GM21529 (cell line): ENCODE measurements around the gene C17orf113.

ENCODE experiments used
- ATAC-seq: cut with Tn5 transposase; IDR thresholded peaks from one replicate; pipeline ENCODE4 v1.9.1; 2021; ENCODE audit not compliant: unreplicated experiment

Gene C17orf113

GRCh38 chr17:42050393-42051012, at the start of gene C17orf113:
TSS of gene C17orf113 (minus strand) at chr17:42050601. CDS start at chr17:42043376, 7,225 bp downstream.
- no peak for ATAC-seq

- no peak for ATAC-seq
These were observed 48.5 kb upstream of the C17orf113 start for GRCh38 chr17:42098730-42099399.

GRCh38 chr17:42097691-42098631, 47.6 kb upstream of the C17orf113 start, which contains the start of gene ZNF385C:
TSS of gene ZNF385C (minus strand) at chr17:42098473. CDS start at chr17:42063056, 35,417 bp downstream.
- no peak for ATAC-seq

DNA sequence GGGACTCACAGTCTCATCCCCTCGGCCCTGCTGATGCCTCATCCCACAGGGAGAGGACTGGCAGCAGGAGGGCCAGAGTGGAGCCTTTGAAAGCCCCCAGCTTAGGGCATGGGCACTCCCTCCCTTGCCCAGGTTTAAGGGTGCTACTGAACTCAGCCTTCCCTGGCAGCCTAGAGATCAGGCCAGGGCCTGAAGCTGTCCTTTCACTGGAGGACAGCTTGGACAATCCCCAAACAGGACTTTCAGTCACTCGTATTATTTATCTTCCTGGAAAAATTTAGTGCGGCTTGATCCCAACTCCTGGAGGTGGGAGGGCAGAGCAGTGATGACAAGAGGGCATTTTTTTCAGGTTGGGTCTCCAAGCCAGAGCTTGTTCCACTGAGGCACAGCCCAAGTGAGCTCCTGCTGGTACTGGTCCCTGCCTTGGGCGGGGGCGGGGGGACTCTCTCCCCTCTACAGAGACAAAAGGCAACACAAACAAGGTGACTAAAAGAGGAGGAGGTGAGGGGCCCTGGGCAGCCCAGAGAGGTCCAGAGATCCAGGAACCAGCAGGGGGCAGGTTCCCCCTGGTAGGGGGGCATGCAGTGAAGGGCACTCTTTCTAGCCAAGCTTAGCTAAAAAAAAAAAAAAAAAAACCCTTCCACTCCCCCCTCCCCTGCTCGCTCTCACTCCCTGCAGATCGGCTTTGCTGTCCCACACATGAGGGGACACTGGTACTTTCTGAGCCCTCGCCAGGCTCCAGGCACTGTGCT, 46.1 kb upstream of the C17orf113 start:
- ATAC-seq = no peak

DNA sequence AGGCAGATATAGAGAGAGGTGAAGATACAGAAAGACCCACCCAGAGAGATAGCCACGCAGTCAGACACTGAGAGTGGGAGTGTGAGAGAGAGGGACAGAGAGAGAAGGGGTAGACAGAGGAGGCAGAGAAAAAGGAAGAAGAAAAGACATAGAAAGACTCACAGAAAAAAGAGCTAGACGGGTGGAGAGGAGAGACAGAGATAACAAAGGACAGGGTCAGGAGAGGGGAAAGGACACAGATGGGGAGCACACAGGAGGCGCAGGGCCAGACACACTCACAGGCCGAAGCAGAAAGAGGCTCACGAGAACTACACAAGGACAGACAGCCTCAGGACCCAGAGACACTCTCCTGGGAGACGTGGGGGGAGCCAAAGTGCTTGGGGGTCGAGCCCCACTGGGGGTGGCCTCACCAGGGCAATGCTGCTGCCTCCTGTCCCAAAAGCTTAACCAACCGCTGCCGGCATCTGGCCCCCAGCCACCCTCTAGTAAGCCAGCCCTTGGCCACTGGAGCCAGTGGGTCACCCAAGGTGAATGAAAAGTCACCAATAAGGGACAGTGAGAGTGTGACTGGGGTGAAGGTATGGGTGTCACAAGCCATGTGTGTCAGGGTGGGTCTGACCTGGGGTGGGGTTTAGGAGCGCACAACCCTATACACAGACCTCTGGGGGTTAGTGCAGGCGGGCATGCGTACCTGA, 44.1 kb upstream of the C17orf113 start:
- no peak for ATAC-seq

- ATAC-seq = no peak
These were observed 42.5 kb upstream of the C17orf113 start for GRCh38 chr17:42092939-42093338.

GRCh38 chr17:42090964-42091790, 40.8 kb upstream of the C17orf113 start:
- no peak for ATAC-seq

- no peak for ATAC-seq
These were observed 38.3 kb upstream of the C17orf113 start for GRCh38 chr17:42088736-42089135.

GRCh38 chr17:42087736-42088705, 37.6 kb upstream of the C17orf113 start:
- no peak for ATAC-seq

- no peak for ATAC-seq
These were observed 36.8 kb upstream of the C17orf113 start for GRCh38 chr17:42087042-42087701.

- no peak for ATAC-seq
These were observed 31.2 kb upstream of the C17orf113 start for GRCh38 chr17:42081516-42082129.

GRCh38 chr17:42079541-42079940, 29.1 kb upstream of the C17orf113 start:
- ATAC-seq = no peak

DNA sequence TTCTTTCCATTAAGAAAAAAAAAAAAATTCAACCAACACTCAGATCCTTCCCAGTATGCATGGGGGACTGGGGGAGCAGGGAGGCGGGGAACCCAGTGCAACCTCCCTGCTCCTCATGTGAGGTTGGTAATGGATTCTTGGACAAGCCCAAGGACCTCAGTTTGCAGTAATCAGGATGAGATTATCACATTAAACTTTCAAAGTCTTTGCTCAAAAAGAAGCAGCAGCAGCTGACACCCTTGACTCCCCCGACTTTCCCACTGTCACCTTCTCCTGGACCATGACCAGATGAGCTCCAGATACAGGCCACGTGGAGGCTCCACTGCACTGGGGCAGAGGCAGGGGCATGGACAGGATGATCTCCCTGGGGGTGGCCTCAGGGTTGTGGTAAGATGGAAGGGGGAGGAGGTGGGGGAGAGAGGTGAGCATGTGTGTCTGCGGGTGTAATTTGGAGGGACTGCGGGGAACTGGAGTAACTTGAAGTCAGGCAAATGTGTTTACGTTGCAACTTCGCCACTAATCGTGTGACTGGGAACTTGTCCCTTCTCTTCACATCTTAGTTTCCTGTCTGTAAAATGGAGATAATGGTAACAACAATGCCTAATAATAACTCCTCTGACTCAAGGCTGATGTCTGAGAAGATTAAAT, 28.1 kb upstream of the C17orf113 start:
- ATAC-seq = no peak

DNA sequence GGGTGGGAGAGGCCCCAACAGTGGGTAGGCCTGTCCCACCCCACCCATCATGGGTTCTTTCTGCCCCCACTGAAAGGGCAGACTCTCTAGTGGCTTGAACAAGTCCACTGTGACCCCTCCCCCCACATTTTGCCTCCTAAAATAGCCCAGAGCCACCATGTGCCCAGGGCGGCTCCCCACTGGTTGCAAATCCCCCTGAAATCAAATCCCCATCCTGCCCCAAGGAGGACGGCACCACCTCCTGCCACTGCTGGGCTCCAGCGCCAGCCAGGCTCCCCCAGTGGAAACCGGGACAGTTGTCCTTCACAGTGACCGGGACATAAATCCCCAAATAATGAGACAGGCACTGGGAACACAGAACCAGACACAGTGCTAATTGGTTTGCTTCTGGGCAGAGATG, 27.4 kb upstream of the C17orf113 start:
- ATAC-seq = no peak

GRCh38 chr17:42076797-42077559, 26.6 kb upstream of the C17orf113 start:
- no peak for ATAC-seq

GRCh38 chr17:42075789-42076188, 25.4 kb upstream of the C17orf113 start:
- no peak for ATAC-seq
